ENCODE measurements around the gene EMP2.

EMP2 gene

GRCh38 chr16:10551881-10552280 lies 28.5 kb downstream of the EMP2 start:
- Histone ChIP-seq H3K27ac (ENCODE audit: extremely low read depth, low read depth, low read length) (no peak overlapping the region), H3K36me3 (ENCODE audit: control insufficient read depth in 2 of 2, insufficient read depth in 1 of 2, low read length in 2 of 2) (peaks cover 0 to 15% of the 10 kb centered on the region in 2 experiments; a peak in 1 of 3 replicates), H3K4me1 (ENCODE audit: control insufficient read depth, insufficient read depth, low read length) (no peaks in the 10 kb centered on the region), H3K4me3 (ENCODE audit: low read depth, low read length) (no peak overlapping the region), H3K9me3 (ENCODE audit: control insufficient read depth, insufficient read depth, low read depth, low read length) (no peaks in the 10 kb centered on the region)
- TF ChIP-seq ZIC2 (tag by site-specific recombination; IDR thresholded peaks at IDR 0.05), result no peak
- no peak for TF ChIP-seq ZBTB10 (tag by site-specific recombination; IDR thresholded peaks at IDR 0.05)
- no peak for TF ChIP-seq TCF7L2 (IDR thresholded peaks at IDR 0.05; ENCODE audit: borderline replicate concordance, low read depth, low read length)
- TF ChIP-seq ZNF792 (tag by site-specific recombination; IDR thresholded peaks at IDR 0.05), result no peak
- no peak for TF ChIP-seq KLF7 (tag by site-specific recombination; IDR thresholded peaks at IDR 0.05; ENCODE audit: borderline replicate concordance)
- TF ChIP-seq GFI1B (tag by site-specific recombination; IDR thresholded peaks at IDR 0.05), result no peak
- TF ChIP-seq ZSCAN4 (tag by site-specific recombination; IDR thresholded peaks at IDR 0.05), result no peak
- TF ChIP-seq ZNF692 (tag by site-specific recombination; IDR thresholded peaks at IDR 0.05), result no peak
- no peak for TF ChIP-seq ZNF366 (tag by site-specific recombination; conservative IDR thresholded peaks at IDR 0.05)
- no peak for TF ChIP-seq PRDM6 (tag by site-specific recombination; IDR thresholded peaks at IDR 0.05)
- no peak for TF ChIP-seq ZFP41 (tag by site-specific recombination; IDR thresholded peaks at IDR 0.05; ENCODE audit: borderline replicate concordance)
- no peak for TF ChIP-seq KLF8 (tag by site-specific recombination; IDR thresholded peaks at IDR 0.05)
- no peak for TF ChIP-seq ZNF658 (tag by site-specific recombination; IDR thresholded peaks at IDR 0.05)
- no peak for TF ChIP-seq SP2 (tag by site-specific recombination; IDR thresholded peaks at IDR 0.05)
- ChIA-PET POLR2A (no interaction called here), CTCF (interaction anchor here (0.5 to 1.6 kb wide), 4 partner anchors 9 to 295 kb away, joined by 3 to 7 read pairs (median 4); no protein-coding TSS in a partner anchor)

- H3K36me3 ChIP-seq (ENCODE audit: control insufficient read depth in 2 of 2, insufficient read depth in 1 of 2, low read length in 2 of 2), result peaks cover 0 to 42% of the 10 kb centered on the region in 2 experiments; a peak in 2 of 3 replicates
- H3K9me3 ChIP-seq (ENCODE audit: control insufficient read depth, insufficient read depth, low read depth, low read length), result no peaks in the 10 kb centered on the region
- CTCF ChIA-PET, result interaction anchor here (0.7 to 1.1 kb wide), 2 partner anchors 34 to 749 kb away, joined by 3 to 4 read pairs; no protein-coding TSS in a partner anchor
- TF ChIP-seq ZNF23 (tag by site-specific recombination; IDR thresholded peaks at IDR 0.05; ENCODE audit: borderline replicate concordance), result no peak
- H3K27ac ChIP-seq (ENCODE audit: extremely low read depth, low read depth, low read length), result no peak overlapping the region
- POLR2A ChIA-PET, result no interaction called here
- H3K4me3 ChIP-seq (ENCODE audit: low read depth, low read length), result no peak overlapping the region
- H3K4me1 ChIP-seq (ENCODE audit: control insufficient read depth, insufficient read depth, low read length), result no peaks in the 10 kb centered on the region
Observed at GRCh38 chr16:10548404-10548803, 32.0 kb downstream of the EMP2 start.
